ENCODE data around the gene SMYD3.

DNA sequence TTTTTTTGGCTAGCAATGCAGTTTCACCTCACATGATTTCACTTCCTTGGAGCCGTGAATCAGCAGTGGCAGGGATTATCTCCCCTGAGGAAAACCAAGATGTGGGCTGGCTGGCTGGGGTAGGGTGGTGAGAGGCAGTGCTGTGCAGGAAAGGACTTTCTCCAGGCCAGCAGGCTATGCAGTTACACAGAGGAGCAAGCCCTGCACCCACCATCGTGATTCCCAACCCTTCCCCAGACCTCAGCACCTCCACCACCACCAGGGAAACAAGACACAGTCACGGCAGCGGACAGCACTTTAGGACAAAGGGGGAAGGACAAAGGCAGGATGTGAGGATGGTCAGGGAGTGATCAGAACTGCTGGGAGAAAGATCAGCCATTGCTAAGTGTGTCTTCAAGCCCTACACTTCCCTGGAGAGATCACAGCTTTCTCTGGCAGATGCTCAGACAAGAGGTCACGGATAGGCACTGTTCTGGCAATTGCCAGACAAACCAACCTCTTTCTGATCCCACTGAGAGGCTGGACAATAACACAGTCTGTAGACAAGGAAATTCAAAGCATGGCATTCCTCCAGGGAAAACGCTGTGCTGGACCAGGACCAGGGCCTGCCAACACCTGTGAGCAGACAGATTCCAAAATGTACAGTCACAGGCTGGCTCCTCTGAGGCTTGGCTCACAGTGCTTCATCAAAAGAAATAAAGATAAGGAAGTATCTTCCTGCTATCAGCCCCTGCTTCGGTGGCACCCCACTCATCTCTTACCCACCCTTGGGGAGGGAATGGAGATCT lies 509.4 kb downstream of the SMYD3 start:
- no peak for TF ChIP-seq POLR2A (IDR thresholded peaks at IDR 0.05)
- TF ChIP-seq, protein P1, sequence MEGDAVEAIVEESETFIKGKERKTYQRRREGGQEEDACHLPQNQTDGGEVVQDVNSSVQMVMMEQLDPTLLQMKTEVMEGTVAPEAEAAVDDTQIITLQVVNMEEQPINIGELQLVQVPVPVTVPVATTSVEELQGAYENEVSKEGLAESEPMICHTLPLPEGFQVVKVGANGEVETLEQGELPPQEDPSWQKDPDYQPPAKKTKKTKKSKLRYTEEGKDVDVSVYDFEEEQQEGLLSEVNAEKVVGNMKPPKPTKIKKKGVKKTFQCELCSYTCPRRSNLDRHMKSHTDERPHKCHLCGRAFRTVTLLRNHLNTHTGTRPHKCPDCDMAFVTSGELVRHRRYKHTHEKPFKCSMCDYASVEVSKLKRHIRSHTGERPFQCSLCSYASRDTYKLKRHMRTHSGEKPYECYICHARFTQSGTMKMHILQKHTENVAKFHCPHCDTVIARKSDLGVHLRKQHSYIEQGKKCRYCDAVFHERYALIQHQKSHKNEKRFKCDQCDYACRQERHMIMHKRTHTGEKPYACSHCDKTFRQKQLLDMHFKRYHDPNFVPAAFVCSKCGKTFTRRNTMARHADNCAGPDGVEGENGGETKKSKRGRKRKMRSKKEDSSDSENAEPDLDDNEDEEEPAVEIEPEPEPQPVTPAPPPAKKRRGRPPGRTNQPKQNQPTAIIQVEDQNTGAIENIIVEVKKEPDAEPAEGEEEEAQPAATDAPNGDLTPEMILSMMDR (IDR thresholded peaks at IDR 0.05) = no peak
